HG03039 (cell line): Measurements from ENCODE around the gene SNTG2.

Experiments
- ATAC-seq: cut with Tn5 transposase; IDR thresholded peaks from one replicate; pipeline ENCODE4 v1.9.1; 2021; ENCODE audit warnings: mild to moderate bottlenecking, moderate library complexity; ENCODE audit not compliant: unreplicated experiment

The SNTG2 gene

GRCh38 chr2:1047485-1047884 lies 96.8 kb downstream of the SNTG2 start:
- no peak for ATAC-seq

GRCh38 chr2:1049691-1050090 lies 99.0 kb downstream of the SNTG2 start:
- no peak for ATAC-seq

- no peak for ATAC-seq
Measured at GRCh38 chr2:1051075-1051474, 100.4 kb downstream of the SNTG2 start.

- no peak for ATAC-seq
Measured at GRCh38 chr2:1052771-1053191, 102.1 kb downstream of the SNTG2 start.

GRCh38 chr2:1053786-1054185 lies 103.1 kb downstream of the SNTG2 start:
- no peak for ATAC-seq

- no peak for ATAC-seq
Measured at GRCh38 chr2:1054399-1054798, 103.8 kb downstream of the SNTG2 start.

- ATAC-seq = no peak
Measured at GRCh38 chr2:1055014-1055595, 104.5 kb downstream of the SNTG2 start.

- ATAC-seq = no peak
Measured at GRCh38 chr2:1060372-1060771, 109.7 kb downstream of the SNTG2 start.

GRCh38 chr2:1060987-1061386 lies 110.3 kb downstream of the SNTG2 start:
- no peak for ATAC-seq

GRCh38 chr2:1068241-1068640 lies 117.6 kb downstream of the SNTG2 start:
- ATAC-seq = no peak

- ATAC-seq = no peak
Measured at GRCh38 chr2:1068822-1069221, 118.2 kb downstream of the SNTG2 start.

- ATAC-seq = no peak
Measured at GRCh38 chr2:1069847-1070246, 119.2 kb downstream of the SNTG2 start.

- no peak for ATAC-seq
Measured at GRCh38 chr2:1070601-1071000, 120.0 kb downstream of the SNTG2 start.

GRCh38 chr2:1071650-1072049 lies 121.0 kb downstream of the SNTG2 start:
- no peak for ATAC-seq

GRCh38 chr2:1072250-1072649 lies 121.6 kb downstream of the SNTG2 start:
- no peak for ATAC-seq

- ATAC-seq = no peak
Measured at GRCh38 chr2:1077911-1078310, 127.3 kb downstream of the SNTG2 start.

- no peak for ATAC-seq
Measured at GRCh38 chr2:1078326-1078725, 127.7 kb downstream of the SNTG2 start.

- ATAC-seq = no peak
Measured at GRCh38 chr2:1079873-1080799, 129.5 kb downstream of the SNTG2 start.

- ATAC-seq = no peak
Measured at GRCh38 chr2:1081451-1082225, 131.0 kb downstream of the SNTG2 start.

- no peak for ATAC-seq
Measured at GRCh38 chr2:1082456-1083205, 132.0 kb downstream of the SNTG2 start.
